GM12878 (cell line): ENCODE results near the gene ADGRL3. TPM values are rescaled to one million over a fixed set of nuclear protein-coding genes. Genes with fewer than 3 reads are reported as not detected.

ENCODE experiments used
- ATAC-seq: fragments of 200-7000 bp; cut with Tn5 transposase; 3 replicates; pipeline ENCODE4 v1.9.1; 2020; ENCODE audit warnings: mild to moderate bottlenecking, moderate library complexity
- BruUV-seq: library from RNA; stranded (reverse); fragments of 400-500 nt; replicated peaks from 2 replicates; lab custom pipeline; 2021; lab: Mats Ljungman, UMichigan
- CTCF ChIA-PET: fragments of 300-600 bp; sonication (Branson Sonifier 250); formaldehyde crosslinking; extraction: SDS; loops from one replicate; lab custom pipeline; 2021; ENCODE audit warnings: inconsistent platforms; lab: Yijun Ruan, JAX
- POLR2A ChIA-PET: fragments of 350-600 bp; formaldehyde crosslinking; extraction: SDS; loops from one replicate; lab custom pipeline; 2021; ENCODE audit warnings: inconsistent platforms; lab: Charles Lee
- RAD21 ChIA-PET: fragments of 300-600 bp; sonication (Branson Sonifier 250); formaldehyde crosslinking; loops from one replicate; lab custom pipeline; 2023; ENCODE audit warnings: antibody characterized with exemption; ENCODE audit not compliant: unreplicated experiment; lab: Charles Lee
- SMC1A ChIA-PET: fragments of 300-600 bp; sonication (Branson Sonifier 250); formaldehyde crosslinking; loops from one replicate; lab custom pipeline; 2023; ENCODE audit not compliant: unreplicated experiment, uncharacterized antibody; lab: Charles Lee
- DNase-seq: peaks from one replicate; pipeline ENCODE4 v3.0.0-alpha.2; 2011; ENCODE audit warnings: low read depth, low spot score
- FAIRE-seq: peaks from 3 replicates; lab custom pipeline; 2011; peaks lifted over from hg19 to GRCh38; lab: Jason Lieb, UNC
- H2AFZ ChIP-seq: 2 replicates; pipeline ENCODE4 v1.6.0; 2011; ENCODE audit warnings: low read depth, low read length, control low read depth; ENCODE audit not compliant: control insufficient read depth
- H3K27ac ChIP-seq: 2 replicates; pipeline ENCODE4 v1.5.1; 2011; ENCODE audit warnings: control low read depth; ENCODE audit not compliant: control insufficient read depth, insufficient read depth
- H3K27me3 ChIP-seq, 2 experiments: replicated peaks in 1 of 2; 2 replicates each; pipeline versions ENCODE4 v1.6.0 to v1.6.1; 2011; ENCODE audit warnings: low read length in 1 of 2; ENCODE audit not compliant: control insufficient read depth in 2 of 2, insufficient read depth in 2 of 2
- H3K36me3 ChIP-seq, 2 experiments: 2 replicates each; pipeline ENCODE4 v1.5.1; 2011; ENCODE audit warnings: low read length in 1 of 2; ENCODE audit not compliant: control insufficient read depth in 2 of 2, insufficient read depth in 2 of 2
- H3K4me1 ChIP-seq: 2 replicates; pipeline ENCODE4 v1.6.1; 2011; ENCODE audit warnings: mild to moderate bottlenecking, low read length, moderate library complexity, mixed read lengths; ENCODE audit not compliant: control insufficient read depth, insufficient read depth
- H3K4me2 ChIP-seq: 2 replicates; pipeline ENCODE4 v1.6.0; 2011; ENCODE audit warnings: control low read depth; ENCODE audit not compliant: control insufficient read depth, insufficient read depth
- H3K4me3 ChIP-seq: fragments of 200-600 bp; sonication (generic); 2 replicates; pipeline ENCODE4 v1.5.1; 2016
- H3K79me2 ChIP-seq: 2 replicates; pipeline ENCODE4 v1.6.0; 2011; ENCODE audit warnings: low read length; ENCODE audit not compliant: control insufficient read depth, insufficient read depth
- H3K9ac ChIP-seq: 2 replicates; pipeline ENCODE4 v1.8.0; 2011; ENCODE audit warnings: low read length, control low read depth, mixed read lengths; ENCODE audit not compliant: control insufficient read depth, insufficient read depth
- H3K9me3 ChIP-seq: replicated peaks from 3 replicates; pipeline ENCODE4 v1.5.1; 2011; ENCODE audit warnings: mild to moderate bottlenecking, low read length; ENCODE audit not compliant: control insufficient read depth, insufficient read depth
- H4K20me1 ChIP-seq: 2 replicates; pipeline ENCODE4 v1.6.0; 2011; ENCODE audit not compliant: control insufficient read depth, insufficient read depth
- POU2F2 ChIP-seq: IDR thresholded peaks from 3 replicates; pipeline ENCODE4 v1.6.1; 2011; ENCODE audit warnings: low read depth, mild to moderate bottlenecking, low read length, borderline replicate concordance
- STAT3 ChIP-seq: IDR thresholded peaks from 2 replicates; pipeline ENCODE4 v1.6.1; 2011; ENCODE audit warnings: low read depth, low read length, improper control_type of control experiment
- WGBS: methylation state at CpG from one replicate; pipeline ENCODE4 v1.1.6; 2016; ENCODE audit warnings: low lambda C conversion rate; ENCODE audit not compliant: insufficient replicate concordance, insufficient coverage; ENCODE audit errors: missing lambda C conversion rate; 5-methylcytosine and 5-hydroxymethylcytosine counted together
- in situ Hi-C: fragments of 300-500 bp; cut with MboI; formaldehyde crosslinking; loops from 9 replicates; pipeline ENCODE4 v1.14.3; 2018; ENCODE audit warnings: mixed read lengths
- intact Hi-C: fragments of 100-400 bp; cut with micrococcal nuclease; formaldehyde crosslinking; loops from one replicate; pipeline ENCODE4 v1.14.2; 2022; ENCODE audit not compliant: unreplicated experiment
- polyA plus RNA-seq, 11 experiments: library from polyadenylated mRNA; depleted of rRNA in 4 of 11; unstranded in 6 of 11; stranded (reverse) in 5 of 11; fragments of >200 nt; fragmentation: Nextera tagmentation in 4 of 11; fragmentation: Illumina TruSeq in 1 of 11; extraction: Ambion mirVana in 4 of 11; extraction: Trizol in 1 of 11; gene quantifications; 1 replicate in 1 of 11; 2 replicates in 10 of 11; pipeline versions ENCODE4 v1.2.1 to v1.2.3, GENCODE V29; 2011 to 2016; ENCODE audit warnings: inconsistent platforms in 2 of 11, missing spikeins in 2 of 11, low read depth in 1 of 11
- total RNA-seq, 4 experiments: library from RNA; depleted of rRNA in 3 of 4; stranded (reverse); fragments of >200 nt in 3 of 4; fragmentation: Illumina TruSeq in 1 of 4; extraction: Trizol in 1 of 4; gene quantifications; 2 replicates each; pipeline versions ENCODE4 v1.2.1 to v1.2.3, GENCODE V29; 2013 to 2021

ADGRL3 gene
- total and polyA plus RNA-seq, 10 of the 15 experiments (the other 5 are each of a cell fraction or from before 2014, with no cell fraction given): 1.1 TPM; not detected in 9

DNA sequence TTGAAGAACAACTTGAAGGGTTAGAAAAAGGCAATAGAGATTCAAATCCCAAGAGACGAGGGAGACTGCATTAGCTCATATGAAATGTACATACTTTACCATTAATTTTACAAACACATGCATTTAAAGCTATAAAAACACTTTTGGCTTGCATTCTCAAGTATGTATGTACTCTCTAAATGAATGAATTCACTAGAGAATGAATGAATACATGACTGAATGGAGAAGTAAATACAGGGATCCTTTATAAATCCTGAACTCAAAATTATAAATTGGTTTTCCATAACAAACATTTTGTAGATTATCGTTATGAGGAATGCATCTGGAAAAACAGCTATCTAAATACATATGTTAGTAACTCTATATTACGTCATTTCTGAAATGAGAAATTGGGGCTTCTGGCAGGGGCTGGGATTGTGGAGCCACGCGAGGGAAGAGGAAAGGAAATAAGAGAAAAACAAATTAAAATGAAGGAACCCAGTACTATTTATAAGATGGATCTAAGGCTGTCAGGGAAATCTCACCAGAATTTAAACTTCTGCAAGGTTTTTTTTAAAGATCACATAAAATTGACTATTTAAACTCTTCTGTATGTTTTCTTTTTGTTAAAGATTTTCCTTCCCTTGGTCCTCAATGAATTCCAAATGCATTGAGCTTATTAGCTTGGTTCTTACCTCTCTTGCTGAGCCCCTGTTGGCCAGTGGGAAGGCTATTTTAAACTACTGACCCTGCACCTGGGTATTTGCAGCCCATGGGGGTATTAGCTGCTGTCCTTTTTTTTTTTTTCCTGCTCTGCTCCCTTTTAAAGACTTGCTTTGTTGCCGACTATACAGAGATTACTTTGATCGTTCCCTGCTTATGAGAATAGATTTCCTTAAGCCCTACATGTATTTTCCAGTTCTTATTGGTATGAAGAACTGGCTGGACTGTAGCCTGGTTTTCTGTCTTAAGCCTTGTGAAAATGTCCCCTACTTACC lies 207.8 kb downstream of the ADGRL3 start:
- no peak for DNase-seq
- no TSS peak for BruUV-seq
- no peaks in the 10 kb centered on the region for H3K9me3 ChIP-seq
- H2AFZ ChIP-seq: no peak overlapping the region
- in situ Hi-C loops: no loop called here
- H4K20me1 ChIP-seq: no peaks in the 10 kb centered on the region
- no peak overlapping the region for H3K27ac ChIP-seq
- WGBS: 41% methylated on average over 7 of the region's 7 CpGs
- H3K36me3 ChIP-seq: no peaks in the 10 kb centered on the region
- ChIA-PET RAD21 (no interaction called here), SMC1A (no interaction called here), CTCF (no interaction called here)
- no peak overlapping the region for H3K4me2 ChIP-seq
- no peaks in the 10 kb centered on the region for H3K4me1 ChIP-seq
- H3K27me3 ChIP-seq: no peaks in the 10 kb centered on the region
- FAIRE-seq: no peak
- H3K4me3 ChIP-seq: no peak overlapping the region
- no peak for TF ChIP-seq POU2F2
- TF ChIP-seq, all 136 proteins: peak for 0
- POLR2A ChIA-PET: no interaction called here
- ATAC-seq: no peak
- H3K9ac ChIP-seq: no peak overlapping the region
- H3K79me2 ChIP-seq: no peaks in the 10 kb centered on the region
- intact Hi-C loops: no loop called here

- ATAC-seq: no peak
Observed at GRCh38 chr4:61408861-61409260, 208.7 kb downstream of the ADGRL3 start.

More at GRCh38 chr4:61408861-61409260, 208.7 kb downstream of the ADGRL3 start:
- Histone ChIP-seq H3K9me3 (no peaks in the 10 kb centered on the region), H3K4me2 (no peak overlapping the region), H3K4me3 (no peak overlapping the region), H4K20me1 (no peaks in the 10 kb centered on the region), H3K27ac (no peak overlapping the region), H3K36me3 (no peaks in the 10 kb centered on the region), H3K27me3 (no peaks in the 10 kb centered on the region), H3K79me2 (no peaks in the 10 kb centered on the region), H3K9ac (no peak overlapping the region), H2AFZ (no peak overlapping the region), H3K4me1 (no peaks in the 10 kb centered on the region)
- ChIA-PET RAD21 (no interaction called here), POLR2A (no interaction called here), CTCF (no interaction called here), SMC1A (no interaction called here)
- no TSS peak for BruUV-seq
- FAIRE-seq (no peak), DNase-seq (no peak)
- in situ Hi-C loops (no loop called here), intact Hi-C loops (no loop called here)
- no peak for TF ChIP-seq STAT3
